WTC11 (cell line): ENCODE results near the gene MERTK. TPM values are rescaled to one million over a fixed set of nuclear protein-coding genes. Genes with fewer than 3 reads are reported as not detected.

Experiments
- ATAC-seq: fragments of 200-7000 bp; cut with Tn5 transposase; 2 replicates; pipeline ENCODE4 v1.10.0; 2021; ENCODE audit warnings: mild to moderate bottlenecking, moderate library complexity
- CTCF ChIA-PET: fragments of 300-600 bp; sonication (Branson Sonifier 250); formaldehyde crosslinking; loops from one replicate; lab custom pipeline; 2021; ENCODE audit warnings: antibody characterized with exemption; lab: Charles Lee
- POLR2A ChIA-PET: fragments of 350-600 bp; sonication (Branson Sonifier 250); formaldehyde crosslinking; loops from one replicate; lab custom pipeline; 2021; ENCODE audit warnings: antibody characterized with exemption; lab: Charles Lee
- DNase-seq: peaks from one replicate; pipeline ENCODE4 v3.0.0; 2021; ENCODE audit warnings: low spot score
- H3K27ac Mint-ChIP-seq: 2 replicates; pipeline ENCODE4 v1.8.0; 2021; ENCODE audit warnings: mixed read lengths
- H3K27me3 Mint-ChIP-seq: 2 replicates; pipeline ENCODE4 v1.8.0; 2021; ENCODE audit warnings: low read depth, mild to moderate bottlenecking, moderate library complexity, mixed read lengths
- H3K36me3 Mint-ChIP-seq: 2 replicates; pipeline ENCODE4 v1.8.0; 2021; ENCODE audit warnings: mixed read lengths
- H3K4me1 Mint-ChIP-seq: 2 replicates; pipeline ENCODE4 v1.8.0; 2022; ENCODE audit warnings: mixed read lengths
- H3K4me3 Mint-ChIP-seq: 2 replicates; pipeline ENCODE4 v1.8.0; 2021; ENCODE audit warnings: mild to moderate bottlenecking, moderate library complexity, mixed read lengths
- H3K9me3 Mint-ChIP-seq: 2 replicates; pipeline ENCODE4 v1.8.0; 2021; ENCODE audit warnings: mixed read lengths
- ATF6 ChIP-seq: sonication (generic); formaldehyde crosslinking; IDR thresholded peaks from 2 replicates; pipeline ENCODE4 v1.8.1; 2023; ENCODE audit warnings: mild to moderate bottlenecking, missing genetic modification reagents
- CREB1 ChIP-seq: sonication (generic); formaldehyde crosslinking; IDR thresholded peaks from 2 replicates; pipeline ENCODE4 v1.8.0; 2023; ENCODE audit warnings: mild to moderate bottlenecking, missing genetic modification reagents
- ELF4 ChIP-seq: sonication (generic); formaldehyde crosslinking; IDR thresholded peaks from 2 replicates; pipeline ENCODE4 v1.8.1; 2022; ENCODE audit warnings: low read depth, mild to moderate bottlenecking, moderate library complexity, missing genetic modification reagents
- GTF2I ChIP-seq: fragments of 250-450 bp; sonication (Bioruptor Pico); conservative IDR thresholded peaks from 2 replicates; pipeline ENCODE4 v1.4.0; 2021; ENCODE audit warnings: mild to moderate bottlenecking
- HMGXB4 ChIP-seq: sonication (generic); formaldehyde crosslinking; IDR thresholded peaks from 2 replicates; pipeline ENCODE4 v1.8.1; 2023; ENCODE audit warnings: mild to moderate bottlenecking, moderate library complexity, missing genetic modification reagents
- PRDM15 ChIP-seq: sonication (generic); formaldehyde crosslinking; IDR thresholded peaks from 2 replicates; pipeline ENCODE4 v1.8.0; 2022; ENCODE audit warnings: missing genetic modification reagents
- SP1 ChIP-seq: sonication (generic); formaldehyde crosslinking; conservative IDR thresholded peaks from 2 replicates; pipeline ENCODE4 v1.8.1; 2022; ENCODE audit warnings: missing genetic modification reagents
- TEAD4 ChIP-seq: sonication (generic); formaldehyde crosslinking; IDR thresholded peaks from 2 replicates; pipeline ENCODE4 v1.8.0; 2022; ENCODE audit warnings: mild to moderate bottlenecking, missing genetic modification reagents
- ZNF121 ChIP-seq: sonication (generic); formaldehyde crosslinking; IDR thresholded peaks from 2 replicates; pipeline ENCODE4 v1.8.0; 2023; ENCODE audit warnings: missing genetic modification reagents
- ZNF219 ChIP-seq: sonication (generic); formaldehyde crosslinking; IDR thresholded peaks from 2 replicates; pipeline ENCODE4 v1.8.0; 2023; ENCODE audit warnings: missing genetic modification reagents, mild to moderate bottlenecking, borderline replicate concordance
- ZNF232 ChIP-seq: sonication (generic); formaldehyde crosslinking; IDR thresholded peaks from 2 replicates; pipeline ENCODE4 v1.8.0; 2022; ENCODE audit warnings: mild to moderate bottlenecking, missing genetic modification reagents
- ZNF396 ChIP-seq: fragments of 250-450 bp; sonication (Bioruptor Pico); IDR thresholded peaks from 2 replicates; pipeline ENCODE4 v1.8.0; 2021; ENCODE audit warnings: mild to moderate bottlenecking, moderate library complexity, borderline replicate concordance
- ZNF425 ChIP-seq: fragments of 250-450 bp; sonication (Bioruptor Pico); conservative IDR thresholded peaks from 2 replicates; pipeline ENCODE4 v1.9.0; 2021; ENCODE audit warnings: mild to moderate bottlenecking
- ZNF671 ChIP-seq: fragments of 250-450 bp; sonication (Bioruptor Pico); IDR thresholded peaks from 2 replicates; pipeline ENCODE4 v1.8.0; 2021; ENCODE audit warnings: mild to moderate bottlenecking
- total RNA-seq: library from RNA; stranded (reverse); gene quantifications from 3 replicates; pipeline ENCODE4 v1.2.3, GENCODE V29; 2021
- TF ChIP-seq, protein P1 (sequence below): sonication (generic); formaldehyde crosslinking; IDR thresholded peaks from 2 replicates; pipeline ENCODE4 v1.8.0; 2022; ENCODE audit warnings: mild to moderate bottlenecking, missing genetic modification reagents

MERTK gene
- total RNA-seq, 1 experiment from 2014 or later = 6.9 TPM

DNA sequence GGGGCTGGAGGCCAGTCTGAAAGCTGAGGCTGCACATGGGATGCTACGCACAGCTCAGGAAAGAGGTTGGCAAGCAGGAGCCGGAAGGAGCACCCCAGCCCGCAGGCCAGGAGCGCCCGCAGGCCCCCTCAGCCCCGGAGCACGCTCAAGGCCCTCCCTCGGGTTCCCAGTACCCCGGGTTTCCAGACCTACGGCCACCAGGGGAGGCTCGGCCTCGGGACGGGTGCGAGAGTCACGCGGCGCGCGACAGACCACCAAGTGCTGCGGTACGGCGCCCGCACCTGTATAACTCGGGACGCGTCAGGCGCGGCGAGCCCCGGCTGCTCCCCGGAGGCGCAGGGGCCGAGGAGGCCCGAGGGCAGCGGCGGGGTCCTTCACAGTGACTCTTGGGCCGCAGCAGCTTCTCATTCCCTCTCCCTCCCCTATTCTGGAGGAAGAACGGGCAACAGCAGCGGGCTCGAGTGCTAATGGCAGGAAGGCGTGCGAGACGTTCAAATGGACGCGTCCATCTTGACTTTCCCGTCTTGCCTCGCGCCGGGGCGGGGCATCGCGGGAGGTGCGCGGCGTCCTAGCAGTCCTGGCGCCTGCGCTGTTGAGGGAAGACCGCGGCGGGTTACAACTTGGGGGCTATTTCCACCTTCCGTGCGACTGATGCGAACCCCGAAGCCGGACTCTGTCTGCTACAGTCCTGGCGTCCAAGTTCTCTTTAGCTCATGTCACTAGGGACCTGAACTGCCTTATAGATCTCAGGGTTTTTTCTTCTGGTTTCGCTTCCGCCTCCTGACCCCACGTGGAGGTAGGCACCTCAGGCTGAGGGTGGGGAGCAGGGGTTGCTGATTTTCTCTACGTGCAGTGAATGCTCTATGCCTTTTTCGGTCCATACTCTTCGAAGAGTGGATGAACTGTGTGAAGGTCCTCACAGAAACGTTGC lies 14.5 kb upstream of the MERTK start, which contains the start of gene ANAPC1 (continued):
- TF ChIP-seq ZNF425 (CRISPR knock-in tag) (no peak), PRDM15 (no peak), ZNF232 (CRISPR knock-in tag) (peak; percentile 46; the same call in 1 of the 2 replicates), ZNF396 (CRISPR knock-in tag) (no peak), TEAD4 (CRISPR knock-in tag) (no peak), CREB1 (CRISPR knock-in tag) (no peak; the same call in none of the 2 replicates), ZNF671 (CRISPR knock-in tag) (no peak)

GRCh38 chr2:111884592-111884964 lies 13.8 kb upstream of the MERTK start:
- POLR2A ChIA-PET = no interaction called here
- no peaks in the 10 kb centered on the region for H3K27me3 Mint-ChIP-seq
- no peak for DNase-seq
- peaks cover 5% of the 10 kb centered on the region for H3K4me1 Mint-ChIP-seq
- CTCF ChIA-PET = interaction anchor here (1.0 to 1.8 kb wide), 2 partner anchors 11 to 13 kb away, joined by 3 to 9 read pairs; no protein-coding TSS in a partner anchor
- H3K27ac Mint-ChIP-seq = peak overlapping the region; percentile 99
- peak overlapping the region; percentile 96 for H3K4me3 Mint-ChIP-seq
- TF ChIP-seq ZNF219 (CRISPR knock-in tag) (no peak), GTF2I (peak; percentile 86; the same call in 1 of the 2 replicates), ZNF121 (peak; percentile 85)
- TF ChIP-seq, all 79 proteins: peak for 2
- no peak for ATAC-seq
- no peaks in the 10 kb centered on the region for H3K9me3 Mint-ChIP-seq
- peaks cover 5% of the 10 kb centered on the region for H3K36me3 Mint-ChIP-seq

- Mint-ChIP-seq H3K4me3 (no peak overlapping the region), H3K27me3 (peaks cover 33% of the 10 kb centered on the region), H3K27ac (no peak overlapping the region), H3K36me3 (no peaks in the 10 kb centered on the region), H3K4me1 (peaks cover 27% of the 10 kb centered on the region), H3K9me3 (no peaks in the 10 kb centered on the region)
- CTCF ChIA-PET = interaction anchor here (1.1 kb wide), 1 partner anchor 12 kb away, joined by 3 read pairs; the partner anchor contains the start of gene ANAPC1
- POLR2A ChIA-PET = no interaction called here
- DNase-seq (no peak), ATAC-seq (no peak)
- TF ChIP-seq TEAD4 (CRISPR knock-in tag) (no peak), ELF4 (CRISPR knock-in tag) (no peak), ZNF219 (CRISPR knock-in tag) (no peak), ATF6 (CRISPR knock-in tag) (no peak), ZNF425 (CRISPR knock-in tag) (no peak), SP1 (CRISPR knock-in tag) (no peak), HMGXB4 (no peak), ZNF121 (no peak)
- TF ChIP-seq, protein P1, sequence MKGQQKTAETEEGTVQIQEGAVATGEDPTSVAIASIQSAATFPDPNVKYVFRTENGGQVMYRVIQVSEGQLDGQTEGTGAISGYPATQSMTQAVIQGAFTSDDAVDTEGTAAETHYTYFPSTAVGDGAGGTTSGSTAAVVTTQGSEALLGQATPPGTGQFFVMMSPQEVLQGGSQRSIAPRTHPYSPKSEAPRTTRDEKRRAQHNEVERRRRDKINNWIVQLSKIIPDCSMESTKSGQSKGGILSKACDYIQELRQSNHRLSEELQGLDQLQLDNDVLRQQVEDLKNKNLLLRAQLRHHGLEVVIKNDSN (CRISPR knock-in tag) = no peak
Observed at GRCh38 chr2:111896024-111896423, 2.4 kb upstream of the MERTK start.
